Measurements from ENCODE around the gene LRRC45. TPM values are rescaled to one million over a fixed set of nuclear protein-coding genes. Genes with fewer than 3 reads are reported as not detected.
A peak's percentile ranks its signal among the peaks of the same experiment; 100 is the strongest.

The LRRC45 gene
- total and polyA plus RNA-seq, 4 donors, result 3.1 to 20.1 (median 7.1) TPM

GRCh38 chr17:82060001-82060380, 36.9 kb downstream of the LRRC45 start:
- Histone ChIP-seq H3K27ac (ENCODE audit: low read depth in 1 of 2, low read length in 2 of 2) (no peak overlapping the region), H3K36me3 (ENCODE audit: control insufficient read depth in 1 of 2, insufficient read depth in 2 of 2, low read length in 1 of 2) (peaks cover 0 to 8% of the 10 kb centered on the region in 2 donors), H3K4me1 (ENCODE audit: control insufficient read depth in 1 of 2, insufficient read depth in 2 of 2, low read length in 2 of 2) (no peaks in the 10 kb centered on the region), H3K4me3 (ENCODE audit: low read length in 2 of 2) (no peak overlapping the region), H3K27me3 (ENCODE audit: control insufficient read depth in 1 of 2, insufficient read depth in 2 of 2, low read length in 1 of 2) (no peaks in the 10 kb centered on the region), H3K9me3 (ENCODE audit: control insufficient read depth, low read length) (no peaks in the 10 kb centered on the region)
- no peak for DNase-seq
- intact Hi-C loops (cut with DNase I), result no loop called here
- ATAC-seq (ENCODE audit: low FRiP score), result no peak
- WGBS, 2 donors, result 81 to 85% methylated on average over 15 to 16 of the region's 16 CpGs

GRCh38 chr17:82060614-82061013, 37.5 kb downstream of the LRRC45 start:
- Histone ChIP-seq H3K27me3 (ENCODE audit: control insufficient read depth in 1 of 2, insufficient read depth in 2 of 2, low read length in 1 of 2) (no peaks in the 10 kb centered on the region), H3K36me3 (ENCODE audit: control insufficient read depth in 1 of 2, insufficient read depth in 2 of 2, low read length in 1 of 2) (peaks cover 0 to 6% of the 10 kb centered on the region in 2 donors), H3K4me1 (ENCODE audit: control insufficient read depth in 1 of 2, insufficient read depth in 2 of 2, low read length in 2 of 2) (no peaks in the 10 kb centered on the region), H3K27ac (ENCODE audit: low read depth in 1 of 2, low read length in 2 of 2) (no peak overlapping the region), H3K4me3 (ENCODE audit: low read length in 2 of 2) (no peak overlapping the region), H3K9me3 (ENCODE audit: control insufficient read depth, low read length) (no peaks in the 10 kb centered on the region)
- 86 to 88% methylated on average over 9 to 14 of the region's 14 CpGs for WGBS, 2 donors
- DNase-seq (no peak), ATAC-seq (ENCODE audit: low FRiP score) (no peak)
- intact Hi-C loops (cut with DNase I), result no loop called here

- H3K27ac ChIP-seq (ENCODE audit: low read depth in 1 of 2, low read length in 2 of 2), result no peak overlapping the region
- H3K9me3 ChIP-seq (ENCODE audit: control insufficient read depth, low read length), result no peaks in the 10 kb centered on the region
- no peaks in the 10 kb centered on the region for H3K4me1 ChIP-seq (ENCODE audit: control insufficient read depth in 1 of 2, insufficient read depth in 2 of 2, low read length in 2 of 2)
- intact Hi-C loops (cut with DNase I), result no loop called here
- 84 to 86% methylated on average over 34 of the region's 34 CpGs for WGBS, 2 donors
- peaks cover 0 to 6% of the 10 kb centered on the region in 2 donors for H3K36me3 ChIP-seq (ENCODE audit: control insufficient read depth in 1 of 2, insufficient read depth in 2 of 2, low read length in 1 of 2)
- DNase-seq, result no peak
- no peak overlapping the region for H3K4me3 ChIP-seq (ENCODE audit: low read length in 2 of 2)
- no peak for ATAC-seq (ENCODE audit: low FRiP score)
- no peaks in the 10 kb centered on the region for H3K27me3 ChIP-seq (ENCODE audit: control insufficient read depth in 1 of 2, insufficient read depth in 2 of 2, low read length in 1 of 2)
These were observed 38.2 kb downstream of the LRRC45 start for GRCh38 chr17:82061047-82061925.

GRCh38 chr17:82062076-82062983, 39.2 kb downstream of the LRRC45 start:
- WGBS, 2 donors, result 81 to 86% methylated on average over 23 to 24 of the region's 24 CpGs
- Histone ChIP-seq H3K4me3 (ENCODE audit: low read length in 2 of 2) (no peak overlapping the region), H3K9me3 (ENCODE audit: control insufficient read depth, low read length) (no peaks in the 10 kb centered on the region), H3K4me1 (ENCODE audit: control insufficient read depth in 1 of 2, insufficient read depth in 2 of 2, low read length in 2 of 2) (no peaks in the 10 kb centered on the region), H3K27me3 (ENCODE audit: control insufficient read depth in 1 of 2, insufficient read depth in 2 of 2, low read length in 1 of 2) (no peaks in the 10 kb centered on the region), H3K36me3 (ENCODE audit: control insufficient read depth in 1 of 2, insufficient read depth in 2 of 2, low read length in 1 of 2) (peaks cover 0 to 6% of the 10 kb centered on the region in 2 donors), H3K27ac (ENCODE audit: low read depth in 1 of 2, low read length in 2 of 2) (no peak overlapping the region)
- intact Hi-C loops (cut with DNase I), result no loop called here
- DNase-seq (no peak), ATAC-seq (ENCODE audit: low FRiP score) (no peak)

- intact Hi-C loops (cut with DNase I), result no loop called here
- WGBS, 2 donors, result 89 to 94% methylated on average over 9 of the region's 9 CpGs
These were observed 39.9 kb downstream of the LRRC45 start for GRCh38 chr17:82062984-82063368.

GRCh38 chr17:82063424-82064415, 40.6 kb downstream of the LRRC45 start:
- peaks cover 0 to 6% of the 10 kb centered on the region in 2 donors for H3K36me3 ChIP-seq (ENCODE audit: control insufficient read depth in 1 of 2, insufficient read depth in 2 of 2, low read length in 1 of 2)
- H3K4me1 ChIP-seq (ENCODE audit: control insufficient read depth in 1 of 2, insufficient read depth in 2 of 2, low read length in 2 of 2), result no peaks in the 10 kb centered on the region
- DNase-seq, result no peak
- H3K27ac ChIP-seq (ENCODE audit: low read depth in 1 of 2, low read length in 2 of 2), result no peak overlapping the region
- ATAC-seq (ENCODE audit: low FRiP score), result no peak
- no peak overlapping the region for H3K4me3 ChIP-seq (ENCODE audit: low read length in 2 of 2)
- no peaks in the 10 kb centered on the region for H3K9me3 ChIP-seq (ENCODE audit: control insufficient read depth, low read length)
- intact Hi-C loops (cut with DNase I), result no loop called here
- WGBS, 2 donors, result 74 to 78% methylated on average over 20 of the region's 20 CpGs
- no peaks in the 10 kb centered on the region for H3K27me3 ChIP-seq (ENCODE audit: control insufficient read depth in 1 of 2, insufficient read depth in 2 of 2, low read length in 1 of 2)

More at GRCh38 chr17:82062984-82063368, 39.9 kb downstream of the LRRC45 start:
- H3K27me3 ChIP-seq (ENCODE audit: control insufficient read depth in 1 of 2, insufficient read depth in 2 of 2, low read length in 1 of 2), result no peaks in the 10 kb centered on the region
- no peak overlapping the region for H3K4me3 ChIP-seq (ENCODE audit: low read length in 2 of 2)
- DNase-seq, result no peak
- H3K36me3 ChIP-seq (ENCODE audit: control insufficient read depth in 1 of 2, insufficient read depth in 2 of 2, low read length in 1 of 2), result peaks cover 0 to 6% of the 10 kb centered on the region in 2 donors
- no peaks in the 10 kb centered on the region for H3K9me3 ChIP-seq (ENCODE audit: control insufficient read depth, low read length)
- no peak overlapping the region for H3K27ac ChIP-seq (ENCODE audit: low read depth in 1 of 2, low read length in 2 of 2)
- ATAC-seq (ENCODE audit: low FRiP score), result no peak
- H3K4me1 ChIP-seq (ENCODE audit: control insufficient read depth in 1 of 2, insufficient read depth in 2 of 2, low read length in 2 of 2), result no peaks in the 10 kb centered on the region

- Histone ChIP-seq H3K4me3 (ENCODE audit: low read length in 2 of 2) (peak overlapping the region; percentile 60 to 80), H3K27ac (ENCODE audit: low read depth in 1 of 2, low read length in 2 of 2) (no peak overlapping the region), H3K36me3 (ENCODE audit: control insufficient read depth in 1 of 2, insufficient read depth in 2 of 2, low read length in 1 of 2) (peaks cover 0 to 6% of the 10 kb centered on the region in 2 donors), H3K4me1 (ENCODE audit: control insufficient read depth in 1 of 2, insufficient read depth in 2 of 2, low read length in 2 of 2) (no peaks in the 10 kb centered on the region), H3K27me3 (ENCODE audit: control insufficient read depth in 1 of 2, insufficient read depth in 2 of 2, low read length in 1 of 2) (no peaks in the 10 kb centered on the region), H3K9me3 (ENCODE audit: control insufficient read depth, low read length) (no peaks in the 10 kb centered on the region)
- intact Hi-C loops (cut with DNase I), result no loop called here
- ATAC-seq (ENCODE audit: low FRiP score) (no peak), DNase-seq (no peak)
- 27 to 34% methylated on average over 36 of the region's 36 CpGs for WGBS, 2 donors
These were observed 41.5 kb downstream of the LRRC45 start for GRCh38 chr17:82064433-82065192.
